PC-3 (cell line): Measurements from ENCODE around the gene KIF2A. TPM values are rescaled to one million over a fixed set of nuclear protein-coding genes. Genes with fewer than 3 reads are reported as not detected.

Source experiments
- ATAC-seq: fragments of 200-7000 bp; cut with Tn5 transposase; 2 replicates; pipeline ENCODE4 v1.9.1; 2020; ENCODE audit warnings: mild to moderate bottlenecking, moderate library complexity
- BruUV-seq: library from RNA; stranded (reverse); fragments of 400-500 nt; replicated peaks from 2 replicates; lab custom pipeline; 2021; lab: Mats Ljungman, UMichigan
- CTCF ChIA-PET: fragments of 300-600 bp; sonication (Branson Sonifier 250); formaldehyde crosslinking; loops from one replicate; lab custom pipeline; 2022; ENCODE audit warnings: antibody characterized with exemption; lab: Charles Lee
- POLR2A ChIA-PET: fragments of 300-600 bp; sonication (Branson Sonifier 250); formaldehyde crosslinking; loops from one replicate; lab custom pipeline; 2022; ENCODE audit warnings: antibody characterized with exemption; ENCODE audit not compliant: unreplicated experiment; lab: Charles Lee
- DNase-seq: peaks from one replicate; pipeline ENCODE4 v3.0.0-alpha.2; 2015
- H2AFZ ChIP-seq: fragments of 300-600 bp; sonication (generic); 2 replicates; pipeline ENCODE4 v1.6.0; 2016; ENCODE audit warnings: antibody characterized with exemption, low read length
- H3F3A ChIP-seq: fragments of 300-600 bp; sonication (generic); one replicate; pipeline ENCODE4 v1.6.0; 2017; ENCODE audit warnings: antibody characterized with exemption, low read length, control low read depth, mild to moderate bottlenecking; ENCODE audit not compliant: unreplicated experiment
- H3K27ac ChIP-seq: fragments of 300-600 bp; sonication (generic); 2 replicates; pipeline ENCODE4 v1.5.1; 2016; ENCODE audit warnings: mild to moderate bottlenecking, low read length
- H3K27me3 ChIP-seq: fragments of 300-600 bp; sonication (generic); 2 replicates; pipeline ENCODE4 v1.6.1; 2016; ENCODE audit warnings: low read length, mixed read lengths
- H3K36me3 ChIP-seq: fragments of 300-600 bp; sonication (generic); 2 replicates; pipeline ENCODE4 v1.6.1; 2016; ENCODE audit warnings: low read depth, mixed run types, low read length, mixed read lengths
- H3K4me1 ChIP-seq: fragments of 300-600 bp; sonication (generic); 2 replicates; pipeline ENCODE4 v1.5.1; 2016; ENCODE audit warnings: low read length; ENCODE audit not compliant: insufficient read depth
- H3K4me2 ChIP-seq: fragments of 300-600 bp; sonication (generic); 2 replicates; pipeline ENCODE4 v1.6.0; 2016; ENCODE audit warnings: low read length
- H3K4me3 ChIP-seq: fragments of 300-600 bp; sonication (generic); 2 replicates; pipeline ENCODE4 v1.5.1; 2016; ENCODE audit warnings: mild to moderate bottlenecking, low read length, mixed read lengths
- H3K79me2 ChIP-seq: fragments of 300-600 bp; sonication (generic); 2 replicates; pipeline ENCODE4 v1.6.1; 2017; ENCODE audit warnings: low read length, mixed read lengths
- H3K9ac ChIP-seq: fragments of 300-600 bp; sonication (generic); 2 replicates; pipeline ENCODE4 v1.6.0; 2016; ENCODE audit warnings: mild to moderate bottlenecking, low read length
- H3K9me2 ChIP-seq: fragments of 300-600 bp; sonication (generic); replicated peaks from 2 replicates; pipeline ENCODE4 v1.6.1; 2016; ENCODE audit warnings: mixed run types, low read length, mixed read lengths
- H3K9me3 ChIP-seq: fragments of 300-600 bp; sonication (generic); 2 replicates; pipeline ENCODE4 v1.6.1; 2016; ENCODE audit warnings: low read length, mixed read lengths
- H4K20me1 ChIP-seq: fragments of 300-600 bp; sonication (generic); 2 replicates; pipeline ENCODE4 v1.6.1; 2016; ENCODE audit warnings: low read length, mixed read lengths
- CTCF ChIP-seq: fragments of 300-600 bp; sonication (generic); conservative IDR thresholded peaks from 2 replicates; pipeline ENCODE4 v1.5.1; 2017; ENCODE audit warnings: antibody characterized with exemption, low read depth, mild to moderate bottlenecking, low read length
- EZH2 ChIP-seq: fragments of 300-600 bp; sonication (generic); IDR thresholded peaks from one replicate; pipeline ENCODE4 v1.6.1; 2017; ENCODE audit warnings: antibody characterized with exemption, mild to moderate bottlenecking, low read length; ENCODE audit not compliant: unreplicated experiment
- EZH2phosphoT487 ChIP-seq: fragments of 300-600 bp; sonication (generic); IDR thresholded peaks from 2 replicates; pipeline ENCODE4 v1.6.1; 2018; ENCODE audit warnings: mild to moderate bottlenecking, antibody characterized with exemption, low read length, borderline replicate concordance
- intact Hi-C: fragments of 100-400 bp; cut with micrococcal nuclease; formaldehyde crosslinking; loops from 2 replicates; pipeline ENCODE4 v1.9.0; 2023
- total RNA-seq: library from RNA; depleted of rRNA; stranded (reverse); fragments of >200 nt; gene quantifications from 2 replicates; pipeline ENCODE4 v1.2.3, GENCODE V29; 2014

The KIF2A gene
- total RNA-seq, 1 experiment from 2014 or later = 26.4 TPM

DNA sequence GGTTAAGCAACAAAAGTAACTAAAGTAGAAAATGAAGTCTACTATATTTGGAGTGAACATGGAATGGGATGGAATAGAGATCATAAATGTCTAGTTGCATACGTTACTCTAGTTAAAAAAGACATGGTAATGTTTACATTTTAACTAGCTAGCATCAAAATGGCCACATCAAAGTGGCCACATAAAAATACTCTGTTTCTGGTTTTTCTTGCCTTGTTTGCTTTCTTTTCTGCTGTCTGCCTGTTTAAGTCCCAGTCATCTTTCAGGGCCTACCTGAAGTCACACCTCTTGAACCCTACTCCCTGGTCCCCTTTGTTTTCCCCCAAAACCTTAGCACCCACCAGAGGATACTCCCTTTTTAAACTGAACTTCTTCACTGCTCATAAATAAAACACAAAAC is 6.4 kb upstream of the KIF2A start:
- Histone ChIP-seq H3F3A (no peaks in the 10 kb centered on the region), H3K4me2 (no peak overlapping the region), H4K20me1 (no peaks in the 10 kb centered on the region), H3K9me3 (no peaks in the 10 kb centered on the region), H3K27ac (no peak overlapping the region), H3K9ac (no peak overlapping the region), H3K4me3 (no peak overlapping the region), H3K4me1 (peaks cover 5% of the 10 kb centered on the region; the same call in 1 of the 2 replicates), H3K9me2 (no peaks in the 10 kb centered on the region), H2AFZ (no peak overlapping the region), H3K79me2 (no peaks in the 10 kb centered on the region), H3K27me3 (no peaks in the 10 kb centered on the region), H3K36me3 (no peaks in the 10 kb centered on the region)
- no peak for TF ChIP-seq CTCF
- TF ChIP-seq EZH2phosphoT487 = no peak
- no peak for TF ChIP-seq EZH2
- CTCF ChIA-PET = no interaction called here
- ATAC-seq (no peak), DNase-seq (no peak)
- intact Hi-C loops = no loop called here
- no TSS peak for BruUV-seq
- POLR2A ChIA-PET = no interaction called here

- H3K27me3 ChIP-seq = no peaks in the 10 kb centered on the region
- TF ChIP-seq CTCF (no peak), EZH2phosphoT487 (no peak), EZH2 (no peak)
- peak overlapping the region; percentile 97 for H3K4me2 ChIP-seq
- ATAC-seq = no peak
- no peaks in the 10 kb centered on the region for H3F3A ChIP-seq
- H3K9me2 ChIP-seq = no peaks in the 10 kb centered on the region
- H3K9ac ChIP-seq = peak overlapping the region; percentile 92
- DNase-seq = no peak
- H3K36me3 ChIP-seq = no peaks in the 10 kb centered on the region
- CTCF ChIA-PET = interaction anchor here (0.7 kb wide), 1 partner anchor 64 kb away, joined by 3 read pairs; no protein-coding TSS in a partner anchor
- peaks cover 40% of the 10 kb centered on the region for H3K79me2 ChIP-seq
- no peaks in the 10 kb centered on the region for H3K9me3 ChIP-seq
- intact Hi-C loops = loop anchor here (5.0 kb wide), 1 partner anchor 47 kb away; no protein-coding TSS in a partner anchor
- peaks cover 21% of the 10 kb centered on the region for H3K4me1 ChIP-seq
- H3K4me3 ChIP-seq = peak overlapping the region; percentile 96; the same call in 1 of the 2 replicates
- H2AFZ ChIP-seq = peak overlapping the region; percentile 94
- H3K27ac ChIP-seq = peak overlapping the region; percentile 56
- peaks cover 11% of the 10 kb centered on the region; the same call in 1 of the 2 replicates for H4K20me1 ChIP-seq
- BruUV-seq = TSS peak; percentile 88
- POLR2A ChIA-PET = no interaction called here
Observed at GRCh38 chr5:62305358-62305714, 670 bp upstream of the KIF2A start.

DNA sequence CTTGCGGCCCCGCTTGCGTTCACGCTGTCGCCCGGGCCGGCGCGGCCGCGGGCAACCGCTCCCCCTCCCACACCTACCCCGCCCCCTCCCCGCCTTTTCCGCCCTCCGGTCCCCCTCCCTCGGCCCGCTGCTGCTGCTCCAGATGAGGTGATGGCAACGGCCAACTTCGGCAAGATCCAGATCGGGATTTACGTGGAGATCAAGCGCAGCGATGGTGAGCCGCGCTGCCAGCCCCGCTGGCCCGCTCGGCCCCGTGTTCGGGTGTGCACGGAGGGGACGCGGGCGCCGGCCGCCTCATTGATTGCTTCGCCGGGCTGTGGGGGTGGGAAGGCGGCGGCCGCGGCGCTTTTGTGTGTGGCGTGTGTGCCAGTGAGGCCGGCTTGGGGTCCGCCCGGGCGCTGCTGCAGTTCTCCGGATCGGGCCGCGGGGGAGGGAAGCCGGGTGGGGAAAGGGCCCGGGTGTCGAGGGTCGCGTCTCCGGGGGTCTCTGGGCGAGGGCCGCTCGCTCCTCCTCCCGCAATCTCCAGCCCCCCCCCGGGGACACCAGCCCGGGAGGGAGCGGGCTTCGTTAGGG is 403 bp downstream of the KIF2A start:
- Histone ChIP-seq H3K27ac (peak overlapping the region; percentile 55), H3K9me3 (no peaks in the 10 kb centered on the region), H3K4me1 (peaks cover 21% of the 10 kb centered on the region), H2AFZ (peak overlapping the region; percentile 88), H3K27me3 (no peaks in the 10 kb centered on the region), H3K9me2 (no peaks in the 10 kb centered on the region), H3K36me3 (no peaks in the 10 kb centered on the region), H3K4me2 (peak overlapping the region; percentile 97), H3K79me2 (peaks cover 51% of the 10 kb centered on the region), H3F3A (no peaks in the 10 kb centered on the region), H3K4me3 (peak overlapping the region; percentile 96), H3K9ac (peak overlapping the region; percentile 92), H4K20me1 (peaks cover 18% of the 10 kb centered on the region)
- no TSS peak for BruUV-seq
- POLR2A ChIA-PET = no interaction called here
- intact Hi-C loops = loop anchor here (2.0 to 5.0 kb wide), 2 partner anchors 46 to 82 kb away; no protein-coding TSS in a partner anchor
- peak; percentile 50 for ATAC-seq
- DNase-seq = no peak
- CTCF ChIA-PET = no interaction called here
- TF ChIP-seq EZH2 (no peak), EZH2phosphoT487 (no peak), CTCF (no peak)
